HG03045 (cell line): ENCODE data around the gene ACAP2.
"Not testable (repeated sequence)": the region's sequence is repeated elsewhere in the genome, so short reads cannot be mapped to it uniquely, and the experiment has no call there.

Experiments
- ATAC-seq: cut with Tn5 transposase; IDR thresholded peaks from one replicate; pipeline ENCODE4 v1.9.1; 2021; ENCODE audit warnings: mild to moderate bottlenecking, moderate library complexity; ENCODE audit not compliant: unreplicated experiment

The ACAP2 gene

DNA sequence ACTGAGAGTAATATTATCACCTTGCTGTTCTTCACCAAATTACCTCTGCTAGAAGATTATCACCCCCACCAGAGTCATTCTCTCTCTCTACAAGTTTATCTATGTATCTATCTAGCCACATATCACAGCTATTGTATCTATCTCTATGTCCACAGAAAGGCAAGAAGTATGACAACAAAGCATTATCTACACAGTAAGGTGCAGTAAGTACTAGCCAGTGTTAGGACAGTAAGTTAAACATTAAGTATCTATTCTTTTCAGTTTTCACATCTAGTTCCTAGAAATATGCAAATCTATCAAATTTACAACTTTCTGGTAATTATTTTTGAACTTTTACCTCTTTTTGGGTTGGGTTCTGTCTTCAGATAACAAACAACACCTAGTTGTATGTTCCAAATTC lies 145.4 kb downstream of the ACAP2 start:
- ATAC-seq = no peak

DNA sequence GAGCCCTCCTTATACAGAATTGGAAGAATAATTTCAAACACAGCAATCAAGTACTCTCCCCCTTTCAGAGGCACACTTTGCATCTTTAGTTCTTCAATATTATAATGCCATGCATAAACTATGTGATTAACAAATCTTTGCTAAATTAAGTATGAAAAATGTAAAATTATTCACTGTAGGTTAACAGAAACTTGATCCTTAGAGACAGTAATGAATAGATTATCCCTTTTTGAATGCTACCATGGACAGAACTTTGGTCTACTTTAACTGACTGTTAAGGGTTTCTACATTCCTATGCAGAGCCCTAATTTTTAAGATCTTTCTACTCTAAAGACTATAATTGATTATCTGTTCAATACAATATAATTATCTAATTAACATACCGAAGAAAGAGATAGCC lies 146.2 kb downstream of the ACAP2 start:
- no peak for ATAC-seq

DNA sequence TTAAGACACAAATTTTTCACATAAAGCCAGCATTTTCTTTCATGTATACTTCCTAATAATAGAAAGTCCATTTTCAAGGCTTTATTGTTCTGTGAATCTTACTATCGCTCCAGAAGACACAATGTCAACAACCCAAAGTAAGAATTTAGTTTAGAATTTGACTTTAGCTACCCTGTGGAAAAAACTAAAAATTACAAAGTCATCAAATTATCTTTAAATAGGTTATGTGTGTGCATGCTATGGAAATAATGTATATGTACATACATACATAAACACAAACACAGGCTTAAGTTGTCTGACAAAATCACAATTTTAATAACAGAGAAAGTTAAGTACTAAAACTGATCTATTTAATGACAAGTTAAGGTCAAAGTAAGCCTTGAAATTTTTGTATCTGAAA lies 151.7 kb downstream of the ACAP2 start:
- ATAC-seq = no peak

DNA sequence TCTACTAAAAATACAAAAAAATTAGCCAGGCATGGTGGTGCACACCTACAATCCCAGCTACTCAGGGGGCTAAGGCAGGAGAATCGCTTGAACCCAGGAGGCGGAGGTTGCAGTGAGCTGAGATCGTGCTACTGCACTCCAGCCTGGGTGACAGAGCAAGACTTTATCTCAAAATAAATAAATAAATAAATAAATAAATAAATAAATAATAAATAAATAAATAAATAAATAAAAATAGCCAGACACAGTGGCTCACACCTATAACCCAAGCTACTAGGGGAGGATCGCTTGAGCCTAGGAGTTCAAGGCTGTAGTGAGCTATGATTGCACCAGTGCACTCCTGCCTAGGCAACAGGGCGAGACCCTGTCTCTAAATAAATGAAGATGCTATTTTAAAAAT lies 152.2 kb downstream of the ACAP2 start:
- not testable (repeated sequence) for ATAC-seq

DNA sequence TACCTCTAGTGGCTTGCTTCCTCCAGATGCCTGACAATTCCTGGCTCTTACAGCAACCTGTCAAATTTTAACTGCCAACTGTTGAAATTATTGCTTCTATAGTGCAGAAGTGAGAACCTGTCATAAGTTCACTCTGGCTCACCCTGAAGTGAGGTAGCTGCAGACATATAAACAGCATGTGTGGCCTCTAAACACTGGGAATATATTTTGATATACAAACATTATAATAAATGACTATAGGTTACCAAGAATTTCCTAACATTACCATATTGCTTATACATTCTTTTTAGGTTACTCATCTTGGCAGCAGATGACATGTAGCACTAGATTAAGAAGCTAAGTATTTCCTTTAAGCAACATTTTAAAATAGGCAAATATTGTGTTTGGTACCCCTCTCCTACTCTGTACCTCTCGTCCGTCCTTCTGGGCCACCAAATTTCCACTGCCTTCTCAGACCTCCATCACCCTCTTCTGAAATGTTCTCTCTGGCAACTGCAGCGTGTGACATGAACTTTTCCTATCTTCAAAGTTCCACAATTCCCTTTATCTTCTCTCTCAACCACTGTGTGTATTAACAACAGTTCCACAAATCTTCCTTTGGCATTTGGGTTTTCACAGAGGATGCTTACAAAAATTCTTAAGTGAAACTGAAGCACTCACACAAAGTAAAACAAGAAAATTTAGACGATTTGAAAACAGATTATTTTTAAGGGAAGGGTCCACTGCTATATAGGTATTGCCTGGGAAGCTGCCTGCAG lies 156.5 kb downstream of the ACAP2 start:
- no peak for ATAC-seq

DNA sequence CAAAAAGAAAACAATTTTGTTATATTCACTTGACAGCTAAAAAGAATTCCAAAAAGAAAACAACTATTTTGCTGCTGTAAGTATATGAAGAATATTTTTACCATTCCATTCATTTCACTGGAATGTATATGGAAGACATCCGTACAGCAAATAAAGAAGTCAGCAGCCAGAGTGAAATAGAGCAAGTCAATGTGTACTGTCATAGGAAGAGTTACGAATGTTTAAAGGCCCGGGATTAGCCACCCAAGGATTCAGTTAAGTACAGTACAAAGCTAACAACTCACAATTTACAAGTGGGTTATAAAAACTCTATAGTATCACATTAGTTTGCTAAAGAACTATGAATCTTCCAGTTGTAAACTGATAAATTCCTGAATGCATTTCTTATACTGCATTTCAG lies 157.4 kb downstream of the ACAP2 start:
- no peak for ATAC-seq

DNA sequence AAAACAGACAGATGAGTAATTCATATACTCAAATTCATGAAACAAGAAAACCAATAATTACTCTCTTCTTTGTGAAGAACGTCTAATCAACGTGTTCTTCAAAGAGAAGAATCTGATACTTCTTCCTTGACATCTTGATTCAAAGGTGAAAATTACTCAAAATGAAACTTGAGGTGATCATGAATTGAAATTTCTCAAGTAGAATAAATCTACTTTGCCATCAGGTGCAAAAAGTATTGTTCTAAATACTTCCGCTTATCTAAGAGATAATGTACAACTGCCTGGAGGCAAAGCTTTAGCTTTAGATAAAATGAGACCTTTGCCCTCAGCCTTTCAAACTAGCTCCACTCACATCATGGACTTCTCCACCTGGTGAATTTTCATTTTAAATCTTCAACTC lies 158.0 kb downstream of the ACAP2 start:
- ATAC-seq = no peak

DNA sequence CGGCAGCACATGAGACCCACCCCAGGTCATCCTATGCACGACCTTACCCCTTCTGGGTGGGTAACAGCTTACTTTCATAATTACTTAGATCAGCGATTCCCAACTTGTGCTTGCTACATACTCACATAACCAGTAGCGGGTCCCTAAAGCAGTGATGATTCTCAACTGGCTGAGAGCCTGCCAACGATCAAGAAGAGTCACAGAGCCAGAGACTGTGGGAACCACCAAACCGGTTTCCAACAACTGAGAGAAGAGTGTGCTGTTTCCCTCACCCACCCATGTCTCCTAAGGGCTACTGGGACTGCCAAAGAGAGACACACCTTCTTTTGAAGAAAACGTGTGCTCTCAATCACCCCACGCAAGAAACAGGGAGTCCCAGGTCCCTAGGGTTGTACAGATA lies 159.9 kb downstream of the ACAP2 start:
- ATAC-seq = no peak

DNA sequence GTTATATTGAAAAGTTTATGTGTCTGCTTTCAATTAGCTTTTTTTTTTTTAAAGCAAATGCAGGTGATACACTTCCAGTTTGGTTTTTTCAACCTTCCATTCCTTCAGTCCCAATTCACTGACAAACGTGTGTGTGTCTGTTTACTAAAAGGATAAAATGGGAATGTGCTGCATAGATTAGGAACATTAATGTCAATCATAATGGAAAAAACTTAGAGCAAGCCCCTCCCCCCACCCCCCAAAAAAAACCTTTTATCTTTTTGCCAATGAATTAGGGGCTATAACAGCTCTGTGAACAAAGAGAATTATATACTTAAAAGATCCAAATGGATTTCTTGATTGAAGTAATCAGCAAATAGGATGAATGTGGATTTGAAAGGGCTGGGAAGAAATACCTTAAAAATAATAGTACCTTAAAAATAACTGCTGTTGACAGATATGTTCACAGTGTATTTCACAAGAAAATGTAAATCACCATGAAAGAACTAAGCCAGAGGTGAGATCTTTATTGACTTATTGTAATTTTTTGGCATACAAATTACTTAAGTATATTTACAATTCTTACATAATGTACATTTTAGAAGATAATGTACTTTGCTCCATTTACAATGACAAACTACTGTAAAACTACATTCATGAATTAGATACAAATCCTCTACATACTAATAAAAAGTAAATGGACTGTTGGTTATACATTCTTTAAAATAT lies 168.4 kb downstream of the ACAP2 start:
- ATAC-seq = no peak

DNA sequence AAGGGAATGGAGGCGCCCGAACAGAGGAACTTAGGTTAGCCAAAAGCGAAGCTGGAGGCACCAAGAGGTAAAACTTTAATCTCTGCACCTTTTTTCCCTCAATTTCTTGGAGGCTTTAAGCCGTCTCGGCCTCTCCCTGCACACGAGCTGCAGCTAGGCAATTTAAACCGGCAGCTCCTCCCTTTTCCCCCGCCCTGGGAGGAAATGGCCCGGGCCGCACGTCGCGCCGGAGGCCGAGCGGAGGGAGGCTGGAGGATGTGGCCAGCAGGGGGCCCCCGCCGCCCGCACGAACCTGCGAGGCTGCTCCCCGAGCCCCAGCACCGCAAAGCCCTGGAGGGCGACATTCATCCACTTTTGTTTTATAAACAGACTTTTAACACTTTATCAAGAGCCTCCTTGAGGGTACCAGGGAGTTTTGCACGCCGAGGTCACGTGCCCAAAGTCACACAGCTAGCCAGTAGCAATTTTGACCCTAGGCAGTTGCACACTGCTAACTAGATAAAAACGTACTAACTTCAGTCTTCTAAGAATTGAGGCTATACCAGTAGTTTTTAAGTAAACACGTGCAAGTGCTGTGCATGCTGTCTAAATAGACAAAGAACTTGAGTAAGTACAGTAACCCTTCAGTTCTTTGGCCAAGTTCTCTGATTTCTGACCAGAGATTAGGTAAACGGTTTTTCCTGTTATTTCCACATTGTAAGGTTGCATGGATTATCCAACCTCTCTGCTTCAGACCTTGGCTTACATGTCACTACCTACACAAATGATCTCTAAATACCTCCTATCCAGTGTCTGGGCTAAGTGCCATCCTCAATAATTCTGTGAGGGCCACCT lies 171.2 kb downstream of the ACAP2 start:
- peak; percentile 74 for ATAC-seq

DNA sequence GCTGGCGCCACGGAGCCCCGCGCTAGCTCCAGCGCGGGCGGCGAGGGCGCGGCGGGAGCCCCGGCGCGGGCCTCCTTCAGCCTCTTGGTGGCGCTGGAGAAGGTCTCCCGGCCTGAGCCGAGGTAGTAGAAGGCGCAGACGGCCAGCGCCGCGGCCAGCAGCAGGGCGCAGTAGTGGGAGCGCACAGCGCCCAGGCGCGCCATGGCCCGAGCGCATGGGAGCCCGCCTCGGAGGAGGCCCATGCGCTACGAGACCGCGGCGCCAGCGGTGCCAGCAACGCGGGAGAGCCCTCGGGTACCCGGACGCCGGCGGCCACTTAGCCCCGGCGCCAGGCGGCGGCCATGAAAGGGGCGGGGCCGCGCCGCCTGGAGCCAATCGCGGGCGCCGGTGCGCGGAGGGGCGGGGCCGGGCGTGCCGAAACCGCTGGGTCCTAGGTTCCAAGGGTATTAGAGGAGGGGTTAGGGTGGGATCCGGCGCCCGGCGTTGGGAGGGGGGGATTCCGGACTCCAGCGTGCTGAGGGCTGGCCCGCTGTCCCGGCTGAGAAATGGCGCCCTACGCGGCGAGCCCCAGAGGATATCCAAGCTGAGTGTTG lies 171.9 kb downstream of the ACAP2 start, which contains the start of gene XXYLT1:
TSS of gene XXYLT1 (minus strand) at position 343 of the 593 bp plus-strand sequence. CDS start at position 242, 101 bp downstream.
- peak; percentile 84 for ATAC-seq

DNA sequence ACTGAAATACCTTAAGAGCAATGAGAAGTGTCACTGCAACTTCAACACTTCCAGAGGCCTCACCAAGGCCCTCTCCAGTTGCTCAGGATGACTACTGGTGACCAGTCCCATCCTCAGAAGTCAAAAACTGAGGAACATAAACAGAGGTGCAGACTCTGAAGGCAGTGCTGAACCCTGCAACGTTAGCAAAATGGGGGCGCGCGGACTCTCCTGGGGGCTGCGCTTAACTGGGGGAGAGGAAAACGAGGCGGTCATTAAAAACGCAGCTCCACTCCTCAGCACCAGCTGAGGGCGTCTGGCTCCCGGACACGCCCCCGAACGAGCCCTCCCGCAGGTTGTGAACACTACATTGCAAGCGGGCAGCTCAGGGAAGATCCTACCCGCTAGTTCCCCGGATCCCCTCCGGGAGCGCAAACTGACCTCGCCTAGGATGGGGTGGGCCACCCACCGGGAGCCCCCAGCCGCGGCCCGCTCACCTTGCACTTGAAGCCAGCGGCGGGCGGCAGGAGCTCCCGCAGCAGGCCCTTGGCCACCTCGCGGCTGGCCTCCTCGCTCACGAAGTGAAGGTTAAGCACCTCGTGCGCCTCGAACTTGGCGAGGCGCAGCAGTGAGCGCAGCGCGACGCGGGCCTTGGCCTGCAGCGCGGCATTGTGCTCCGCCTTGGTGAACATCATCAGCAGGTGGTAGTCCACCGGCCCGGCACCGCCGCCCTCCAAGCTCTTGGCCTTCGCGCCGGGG lies 172.6 kb downstream of the ACAP2 start:
- ATAC-seq = peak; percentile 9

DNA sequence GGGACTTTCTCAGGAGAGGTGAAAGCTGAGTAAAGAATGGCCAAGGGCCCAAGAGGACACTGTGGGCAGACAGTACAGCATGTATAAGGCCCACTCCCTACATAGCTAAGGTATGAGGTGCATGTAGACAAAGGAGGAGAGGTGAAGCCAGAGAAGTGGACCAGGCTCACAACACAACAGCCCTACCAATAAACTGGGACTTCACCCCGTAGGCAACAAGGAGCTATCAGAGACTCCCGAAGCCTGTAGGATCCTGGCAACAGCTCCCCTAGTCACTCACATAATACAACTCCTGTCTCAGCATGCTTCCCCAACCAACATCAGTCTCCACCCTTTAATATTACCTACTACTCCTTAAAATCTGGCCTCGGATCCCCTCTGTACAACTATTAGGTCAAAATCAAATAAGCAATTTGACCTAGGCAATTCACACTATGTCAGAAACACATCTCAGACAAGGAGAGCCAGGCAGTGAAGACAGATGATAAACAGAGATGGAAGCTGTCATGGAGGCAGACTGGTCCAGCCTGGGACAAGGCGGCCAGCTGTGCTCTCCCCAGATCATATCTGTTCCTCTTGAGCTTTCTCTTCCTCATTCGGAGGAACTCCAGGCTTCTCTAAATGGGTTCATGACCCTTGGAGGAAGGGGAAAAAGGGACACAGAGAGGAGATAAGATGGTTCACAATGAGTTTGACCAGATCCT lies 173.3 kb downstream of the ACAP2 start:
- no peak for ATAC-seq

DNA sequence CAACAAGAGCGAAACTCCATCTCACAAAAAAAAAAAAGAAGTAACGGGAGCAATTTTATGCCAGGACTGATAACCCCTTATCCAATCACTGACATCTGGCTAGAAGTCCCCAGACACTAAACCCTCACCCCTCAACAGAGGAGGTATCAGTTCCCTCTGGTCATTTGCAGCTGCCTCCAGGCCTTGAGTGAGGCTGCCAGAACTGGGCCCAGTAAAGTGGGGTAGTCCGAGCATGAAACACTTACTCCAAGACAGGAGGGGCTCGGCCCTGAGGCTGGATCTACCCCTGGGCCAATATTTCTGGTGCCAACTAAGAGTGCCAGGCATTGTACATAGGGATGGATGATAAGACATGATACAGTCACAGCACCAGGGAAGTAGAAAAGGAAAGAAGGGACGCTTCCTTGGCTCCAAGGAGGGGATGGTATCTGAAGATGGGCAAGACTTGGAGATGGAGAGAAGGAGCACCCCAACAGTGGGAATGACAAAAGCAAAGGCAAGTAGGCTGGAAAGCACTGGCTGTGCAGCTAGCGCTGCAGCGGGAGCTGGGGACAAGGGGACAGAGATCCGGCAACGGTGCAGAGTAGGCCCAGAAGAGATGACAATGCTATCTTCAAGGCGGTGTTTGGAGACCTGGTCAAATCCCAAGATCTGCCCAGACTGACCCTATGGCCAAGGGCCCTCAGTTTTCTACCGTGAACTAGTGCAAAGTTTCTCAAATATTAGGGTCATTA lies 174.1 kb downstream of the ACAP2 start:
- ATAC-seq = no peak

DNA sequence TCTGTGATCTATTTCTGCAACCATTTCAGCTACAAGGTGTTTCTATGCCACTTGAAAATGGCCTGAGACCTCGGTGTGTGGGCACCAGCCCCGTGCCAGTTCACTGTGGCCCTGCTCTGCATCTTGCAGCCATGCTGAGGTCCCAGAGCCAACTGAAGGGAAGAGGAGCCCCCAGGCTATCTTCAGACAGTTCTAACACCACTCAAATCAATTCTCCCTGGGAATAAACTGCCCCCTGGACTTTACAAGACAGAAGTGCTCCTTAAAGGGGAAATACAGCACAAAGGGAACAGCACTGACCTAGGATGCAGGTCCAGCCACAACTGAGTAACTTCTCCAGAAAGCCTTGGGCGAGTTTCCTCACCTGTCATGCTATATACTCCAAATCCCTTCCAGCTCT lies 175.7 kb downstream of the ACAP2 start:
- no peak for ATAC-seq

DNA sequence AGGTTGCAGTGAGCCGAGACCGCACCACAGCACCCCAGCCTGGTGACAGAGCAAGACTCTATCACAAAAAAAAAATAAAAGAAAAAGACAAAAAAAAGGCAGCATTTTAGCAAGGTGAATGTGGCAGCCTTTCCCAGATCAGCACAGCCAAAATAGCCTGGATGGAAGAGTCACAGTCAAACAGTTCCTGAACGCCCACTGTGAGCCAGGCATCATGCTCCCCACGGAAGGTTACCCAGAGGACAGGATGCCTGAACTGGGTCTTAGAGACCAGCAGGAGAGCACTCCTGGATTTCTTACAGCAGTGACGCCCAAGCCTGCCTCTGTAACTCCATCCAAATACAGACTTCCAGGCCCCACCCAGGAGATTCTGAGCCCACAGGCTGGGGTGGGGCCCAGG lies 176.4 kb downstream of the ACAP2 start:
- no peak for ATAC-seq

DNA sequence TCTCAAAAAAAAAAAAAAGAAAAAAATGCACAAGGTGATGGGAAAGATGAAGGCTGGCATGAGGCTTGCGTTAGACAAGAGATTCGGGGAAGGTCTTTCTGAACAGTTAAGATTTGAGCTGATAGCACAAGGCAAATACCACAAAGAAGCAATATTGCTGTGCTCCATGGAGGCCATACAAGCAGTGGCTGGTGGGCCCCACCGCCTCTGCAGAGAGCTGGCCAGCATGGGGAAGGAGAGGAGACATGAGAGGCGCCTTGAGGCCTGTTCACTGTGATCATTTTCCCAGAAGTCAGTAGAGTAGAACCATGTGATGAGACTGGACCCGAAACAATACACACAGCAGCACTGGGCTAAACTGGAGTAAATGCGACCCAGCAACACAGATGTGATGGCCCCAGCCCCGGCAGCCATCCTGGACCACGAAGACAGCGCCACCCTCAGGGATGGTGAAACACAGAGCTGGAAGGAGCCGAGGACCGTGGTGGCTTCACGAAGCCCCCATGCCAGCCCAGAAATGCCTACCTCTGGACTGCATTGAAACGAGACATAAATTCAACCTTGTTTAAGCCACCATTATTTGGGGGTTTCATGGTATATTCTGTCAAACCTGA lies 177.3 kb downstream of the ACAP2 start:
- ATAC-seq = no peak

DNA sequence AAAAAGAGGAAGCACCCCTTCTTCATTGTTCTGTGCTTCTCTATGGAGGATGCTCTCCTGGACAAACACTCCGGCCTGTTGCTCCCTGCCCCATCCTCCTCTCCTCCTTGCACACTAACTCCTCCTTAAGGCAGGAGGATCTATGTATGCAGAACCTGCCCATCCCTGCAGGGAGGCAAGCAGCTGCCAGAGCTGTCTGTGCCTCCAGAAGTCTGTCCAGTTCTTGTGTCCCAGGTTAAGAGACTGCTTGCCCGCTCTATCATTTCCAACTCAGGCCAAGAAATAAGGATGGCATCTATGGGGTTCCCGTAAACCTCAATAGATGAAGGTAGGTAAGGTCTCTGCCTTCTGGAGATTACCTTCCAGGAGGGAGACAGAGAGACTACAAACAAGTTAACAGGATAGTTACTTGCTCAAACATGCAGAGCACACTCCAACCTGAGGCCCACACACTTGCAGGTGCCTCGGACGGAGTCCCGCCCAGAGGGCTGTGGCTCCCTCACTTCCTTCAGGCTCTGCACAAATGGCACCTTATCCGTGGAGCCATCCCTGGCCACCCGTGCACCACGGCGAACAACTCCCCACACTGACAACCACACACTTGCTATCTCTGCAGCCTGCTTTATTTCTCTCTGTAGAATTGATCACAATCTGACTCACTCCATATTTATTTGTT lies 178.8 kb downstream of the ACAP2 start:
- ATAC-seq = no peak
